Mesendoderm (in vitro differentiated cells): ENCODE measurements around the gene MMP17.

ENCODE experiments used
- DNase-seq: peaks from one replicate; pipeline ENCODE4 v3.0.0; 2013
- H2AK5ac ChIP-seq: 2 replicates; pipeline ENCODE4 v1.6.1; 2013; ENCODE audit warnings: low read length, inconsistent platforms
- H2BK120ac ChIP-seq: 2 replicates; pipeline ENCODE4 v1.6.1; 2013; ENCODE audit warnings: low read depth, mild to moderate bottlenecking, low read length, moderate library complexity, mixed read lengths
- H2BK15ac ChIP-seq: replicated peaks from 2 replicates; pipeline ENCODE4 v1.6.1; 2013; ENCODE audit warnings: low read depth, mild to moderate bottlenecking, moderate library complexity
- H2BK5ac ChIP-seq: 2 replicates; pipeline ENCODE4 v1.6.1; 2013; ENCODE audit warnings: low read length, inconsistent platforms
- H3K18ac ChIP-seq: 2 replicates; pipeline ENCODE4 v1.6.1; 2013; ENCODE audit warnings: mild to moderate bottlenecking, low read length, mixed read lengths
- H3K23ac ChIP-seq: one replicate; pipeline ENCODE4 v1.6.1; 2013; ENCODE audit warnings: low read length
- H3K27ac ChIP-seq: 2 replicates; pipeline ENCODE4 v1.5.1; 2013; ENCODE audit warnings: low read depth, mild to moderate bottlenecking, inconsistent platforms, low read length, moderate library complexity
- H3K27me3 ChIP-seq: 2 replicates; pipeline ENCODE4 v1.6.1; 2013; ENCODE audit warnings: low read length, control low read depth, mild to moderate bottlenecking, inconsistent platforms; ENCODE audit not compliant: insufficient read depth, poor library complexity
- H3K36me3 ChIP-seq: 2 replicates; pipeline ENCODE4 v1.6.1; 2013; ENCODE audit warnings: low read length, inconsistent platforms; ENCODE audit not compliant: control insufficient read depth, insufficient read depth
- H3K4ac ChIP-seq: one replicate; pipeline ENCODE4 v1.6.1; 2013; ENCODE audit warnings: low read depth, mild to moderate bottlenecking, low read length, moderate library complexity
- H3K4me1 ChIP-seq: 2 replicates; pipeline ENCODE4 v1.6.1; 2013; ENCODE audit warnings: low read depth, low read length, inconsistent platforms; ENCODE audit not compliant: control insufficient read depth
- H3K4me2 ChIP-seq: 2 replicates; pipeline ENCODE4 v1.6.1; 2013; ENCODE audit warnings: low read length
- H3K4me3 ChIP-seq: 2 replicates; pipeline ENCODE4 v1.5.1; 2013; ENCODE audit warnings: mild to moderate bottlenecking, low read length
- H3K56ac ChIP-seq: one replicate; pipeline ENCODE4 v1.6.1; 2013; ENCODE audit warnings: low read length
- H3K79me1 ChIP-seq: 2 replicates; pipeline ENCODE4 v1.6.1; 2013; ENCODE audit warnings: low read length, inconsistent platforms
- H3K79me2 ChIP-seq: 2 replicates; pipeline ENCODE4 v1.6.1; 2013; ENCODE audit warnings: mild to moderate bottlenecking, low read length; ENCODE audit not compliant: control insufficient read depth, insufficient read depth
- H3K9ac ChIP-seq: 2 replicates; pipeline ENCODE4 v1.6.1; 2013; ENCODE audit warnings: low read length, inconsistent platforms
- H4K5ac ChIP-seq: one replicate; pipeline ENCODE4 v1.6.1; 2013; ENCODE audit warnings: low read length
- H4K8ac ChIP-seq: one replicate; pipeline ENCODE4 v1.6.1; 2013; ENCODE audit warnings: low read depth, mild to moderate bottlenecking, control low read depth, low read length, moderate library complexity
- WGBS: extraction: QIAGEN DNeasy Blood & Tissue Kit; methylation state at CpG from one replicate; pipeline ENCODE4 v1.1.7; 2013; ENCODE audit warnings: low lambda C conversion rate, missing lambda C conversion rate; ENCODE audit not compliant: insufficient coverage; ENCODE audit errors: extremely low coverage; 5-methylcytosine and 5-hydroxymethylcytosine counted together

MMP17 gene

GRCh38 chr12:131860472-131861260 lies 32.5 kb downstream of the MMP17 start:
- Histone ChIP-seq H3K4me2 (no peak overlapping the region), H3K4me1 (peaks cover 4% of the 10 kb centered on the region), H3K4me3 (no peak overlapping the region), H3K23ac (no peak overlapping the region), H3K27me3 (no peaks in the 10 kb centered on the region), H3K79me2 (no peaks in the 10 kb centered on the region), H4K5ac (no peak overlapping the region), H3K9ac (peak overlapping the region; percentile 50), H3K27ac (peak overlapping the region; percentile 74), H3K18ac (peak overlapping the region; percentile 77), H3K4ac (peak overlapping the region; percentile 8), H2BK120ac (no peak overlapping the region), H2BK15ac (no peak overlapping the region), H2BK5ac (peak overlapping the region; percentile 44), H2AK5ac (peak overlapping the region; percentile 5), H3K56ac (peak overlapping the region; percentile 82), H4K8ac (no peak overlapping the region), H3K79me1 (no peaks in the 10 kb centered on the region), H3K36me3 (no peaks in the 10 kb centered on the region)
- no CpG with 5 or more reads among the region's 22 CpGs for WGBS
- DNase-seq = peak; percentile 78

GRCh38 chr12:131861261-131862083 lies 33.3 kb downstream of the MMP17 start:
- Histone ChIP-seq H3K27me3 (no peaks in the 10 kb centered on the region), H3K4me2 (no peak overlapping the region), H3K9ac (no peak overlapping the region), H2AK5ac (peak overlapping the region; percentile 5), H3K4me3 (no peak overlapping the region), H3K79me1 (no peaks in the 10 kb centered on the region), H3K18ac (no peak overlapping the region), H3K4ac (no peak overlapping the region), H3K4me1 (peaks cover 3% of the 10 kb centered on the region), H3K56ac (peak overlapping the region; percentile 82), H3K36me3 (no peaks in the 10 kb centered on the region), H4K5ac (no peak overlapping the region), H3K79me2 (no peaks in the 10 kb centered on the region), H4K8ac (no peak overlapping the region), H2BK120ac (no peak overlapping the region), H2BK5ac (peak overlapping the region; percentile 23), H3K23ac (no peak overlapping the region), H3K27ac (peak overlapping the region; percentile 74), H2BK15ac (no peak overlapping the region)
- no CpG with 5 or more reads among the region's 12 CpGs for WGBS
- DNase-seq = no peak

- H3K23ac ChIP-seq = no peak overlapping the region
- H3K4ac ChIP-seq = no peak overlapping the region
- H3K36me3 ChIP-seq = no peaks in the 10 kb centered on the region
- no peak overlapping the region for H2BK5ac ChIP-seq
- no peak for DNase-seq
- H3K79me1 ChIP-seq = no peaks in the 10 kb centered on the region
- no peak overlapping the region for H2BK120ac ChIP-seq
- no peak overlapping the region for H4K8ac ChIP-seq
- no peak overlapping the region for H3K4me3 ChIP-seq
- no peak overlapping the region for H3K18ac ChIP-seq
- WGBS = no CpG with 5 or more reads among the region's 4 CpGs
- no peaks in the 10 kb centered on the region for H3K79me2 ChIP-seq
- no peak overlapping the region for H3K56ac ChIP-seq
- no peak overlapping the region for H4K5ac ChIP-seq
- no peaks in the 10 kb centered on the region for H3K27me3 ChIP-seq
- no peak overlapping the region for H3K4me2 ChIP-seq
- no peak overlapping the region for H2AK5ac ChIP-seq
- H3K9ac ChIP-seq = no peak overlapping the region
- no peak overlapping the region for H2BK15ac ChIP-seq
- peaks cover 3% of the 10 kb centered on the region for H3K4me1 ChIP-seq
- no peak overlapping the region for H3K27ac ChIP-seq
These were observed 33.9 kb downstream of the MMP17 start for GRCh38 chr12:131862084-131862441.

GRCh38 chr12:131862600-131862993 lies 34.4 kb downstream of the MMP17 start:
- H3K9ac ChIP-seq = no peak overlapping the region
- H3K4me3 ChIP-seq = no peak overlapping the region
- H4K8ac ChIP-seq = no peak overlapping the region
- H3K23ac ChIP-seq = no peak overlapping the region
- no peak overlapping the region for H3K4me2 ChIP-seq
- no peak overlapping the region for H3K27ac ChIP-seq
- peaks cover 3% of the 10 kb centered on the region for H3K4me1 ChIP-seq
- H3K18ac ChIP-seq = no peak overlapping the region
- no peaks in the 10 kb centered on the region for H3K79me2 ChIP-seq
- H2BK120ac ChIP-seq = no peak overlapping the region
- H3K4ac ChIP-seq = no peak overlapping the region
- no peak for DNase-seq
- no peaks in the 10 kb centered on the region for H3K27me3 ChIP-seq
- H2AK5ac ChIP-seq = no peak overlapping the region
- H3K56ac ChIP-seq = no peak overlapping the region
- H2BK5ac ChIP-seq = no peak overlapping the region
- no CpG with 5 or more reads among the region's 14 CpGs for WGBS
- H2BK15ac ChIP-seq = no peak overlapping the region
- no peaks in the 10 kb centered on the region for H3K79me1 ChIP-seq
- no peaks in the 10 kb centered on the region for H3K36me3 ChIP-seq
- no peak overlapping the region for H4K5ac ChIP-seq

- Histone ChIP-seq H3K27ac (no peak overlapping the region), H3K27me3 (no peaks in the 10 kb centered on the region), H3K79me1 (no peaks in the 10 kb centered on the region), H3K23ac (no peak overlapping the region), H2BK15ac (no peak overlapping the region), H3K4ac (no peak overlapping the region), H3K4me3 (no peak overlapping the region), H3K9ac (no peak overlapping the region), H3K18ac (peak overlapping the region; percentile 3), H3K79me2 (no peaks in the 10 kb centered on the region), H4K5ac (no peak overlapping the region), H2BK5ac (no peak overlapping the region), H4K8ac (no peak overlapping the region), H3K36me3 (no peaks in the 10 kb centered on the region), H3K56ac (no peak overlapping the region), H3K4me2 (no peak overlapping the region), H3K4me1 (peaks cover 3% of the 10 kb centered on the region), H2BK120ac (no peak overlapping the region), H2AK5ac (no peak overlapping the region)
- no CpG with 5 or more reads among the region's 20 CpGs for WGBS
- DNase-seq = no peak
These were observed 35.0 kb downstream of the MMP17 start for GRCh38 chr12:131862994-131863710.
